ENCODE measurements around the gene IPPK.

IPPK gene

GRCh38 chr9:92665836-92666235, 4.1 kb downstream of the IPPK start:
- no peak for TF ChIP-seq CTCF (IDR thresholded peaks at IDR 0.05; ENCODE audit: borderline replicate concordance, extremely low read depth, low read length, poor library complexity, severe bottlenecking)
- TF ChIP-seq EZH2 (IDR thresholded peaks at IDR 0.05; ENCODE audit: borderline replicate concordance, low read depth, low read length, severe bottlenecking) = no peak
- peaks cover 17% of the 10 kb centered on the region for H3K36me3 ChIP-seq (ENCODE audit: insufficient read depth, low read length)
- H3K27ac ChIP-seq (ENCODE audit: low read length) = no peak overlapping the region
- H3K79me2 ChIP-seq (ENCODE audit: insufficient read depth, low read length) = peaks cover 85% of the 10 kb centered on the region
- peaks cover 26% of the 10 kb centered on the region for H3K4me1 ChIP-seq (ENCODE audit: insufficient read depth, low read length)
- ATAC-seq (ENCODE audit: insufficient read depth, low read depth) (no peak), DNase-seq (no peak)
- no peaks in the 10 kb centered on the region for H3K27me3 ChIP-seq (ENCODE audit: insufficient read depth, low read length, poor library complexity)
- H2AFZ ChIP-seq (ENCODE audit: low read depth, low read length) = no peak overlapping the region
- no peaks in the 10 kb centered on the region for H3K9me3 ChIP-seq (ENCODE audit: insufficient read depth, low read length, severe bottlenecking)
- no peak overlapping the region for H3K4me3 ChIP-seq (ENCODE audit: low read depth in 1 of 2, low read length in 2 of 2)
- no peak overlapping the region for H3K4me2 ChIP-seq (ENCODE audit: insufficient read depth, low read length)
- H4K20me1 ChIP-seq (ENCODE audit: insufficient read depth, low read length) = peaks cover 32% of the 10 kb centered on the region
- H3K9ac ChIP-seq (ENCODE audit: low read depth, low read length) = no peak overlapping the region

GRCh38 chr9:92664394-92665152, 5.4 kb downstream of the IPPK start:
- H2AFZ ChIP-seq (ENCODE audit: low read depth, low read length) = no peak overlapping the region
- H3K79me2 ChIP-seq (ENCODE audit: insufficient read depth, low read length) = peaks cover 82% of the 10 kb centered on the region
- H3K4me2 ChIP-seq (ENCODE audit: insufficient read depth, low read length) = no peak overlapping the region
- no peaks in the 10 kb centered on the region for H3K9me3 ChIP-seq (ENCODE audit: insufficient read depth, low read length, severe bottlenecking)
- ATAC-seq (ENCODE audit: insufficient read depth, low read depth) = peak; percentile 39; the same call in 2 of the 3 replicates
- H3K36me3 ChIP-seq (ENCODE audit: insufficient read depth, low read length) = peaks cover 14% of the 10 kb centered on the region
- no peak overlapping the region for H3K4me3 ChIP-seq (ENCODE audit: low read depth in 1 of 2, low read length in 2 of 2)
- DNase-seq = no peak
- no peak overlapping the region for H3K9ac ChIP-seq (ENCODE audit: low read depth, low read length)
- no peak for TF ChIP-seq CTCF (IDR thresholded peaks at IDR 0.05; ENCODE audit: borderline replicate concordance, extremely low read depth, low read length, poor library complexity, severe bottlenecking)
- no peak for TF ChIP-seq EZH2 (IDR thresholded peaks at IDR 0.05; ENCODE audit: borderline replicate concordance, low read depth, low read length, severe bottlenecking)
- H3K4me1 ChIP-seq (ENCODE audit: insufficient read depth, low read length) = peaks cover 22% of the 10 kb centered on the region
- H3K27ac ChIP-seq (ENCODE audit: low read length) = no peak overlapping the region
- peaks cover 40% of the 10 kb centered on the region for H4K20me1 ChIP-seq (ENCODE audit: insufficient read depth, low read length)
- no peaks in the 10 kb centered on the region for H3K27me3 ChIP-seq (ENCODE audit: insufficient read depth, low read length, poor library complexity)

DNA sequence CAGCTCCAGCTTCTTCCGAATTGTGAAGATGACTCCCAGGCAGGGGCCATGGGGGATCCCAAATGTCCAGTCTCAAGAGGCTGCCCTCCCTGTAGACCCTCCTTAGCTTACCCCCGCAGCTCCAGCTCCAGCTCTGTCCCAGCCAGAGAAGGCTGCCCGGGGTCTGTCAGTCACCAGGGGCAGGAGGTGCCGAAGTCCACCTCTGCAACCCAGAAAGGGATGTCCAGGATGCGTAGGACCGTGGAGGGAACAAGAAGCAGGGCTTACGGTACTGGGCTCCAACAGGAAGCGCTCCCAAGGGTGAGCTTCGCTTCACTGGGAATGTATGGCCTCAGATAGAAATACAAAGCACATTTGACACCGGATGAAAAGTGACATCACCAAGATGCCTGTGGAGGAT, 6.0 kb downstream of the IPPK start:
- Histone ChIP-seq H3K9ac (ENCODE audit: low read depth, low read length) (no peak overlapping the region), H3K4me1 (ENCODE audit: insufficient read depth, low read length) (peaks cover 17% of the 10 kb centered on the region), H3K4me3 (ENCODE audit: low read depth in 1 of 2, low read length in 2 of 2) (no peak overlapping the region), H3K27me3 (ENCODE audit: insufficient read depth, low read length, poor library complexity) (no peaks in the 10 kb centered on the region), H3K27ac (ENCODE audit: low read length) (no peak overlapping the region), H3K4me2 (ENCODE audit: insufficient read depth, low read length) (no peak overlapping the region), H3K9me3 (ENCODE audit: insufficient read depth, low read length, severe bottlenecking) (no peaks in the 10 kb centered on the region), H2AFZ (ENCODE audit: low read depth, low read length) (no peak overlapping the region), H4K20me1 (ENCODE audit: insufficient read depth, low read length) (peaks cover 40% of the 10 kb centered on the region), H3K79me2 (ENCODE audit: insufficient read depth, low read length) (peaks cover 77% of the 10 kb centered on the region), H3K36me3 (ENCODE audit: insufficient read depth, low read length) (peaks cover 14% of the 10 kb centered on the region)
- ATAC-seq (ENCODE audit: insufficient read depth, low read depth) (no peak), DNase-seq (no peak)
- TF ChIP-seq CTCF (IDR thresholded peaks at IDR 0.05; ENCODE audit: borderline replicate concordance, extremely low read depth, low read length, poor library complexity, severe bottlenecking) = no peak
- TF ChIP-seq EZH2 (IDR thresholded peaks at IDR 0.05; ENCODE audit: borderline replicate concordance, low read depth, low read length, severe bottlenecking) = no peak
